HG02885 (cell line): Measurements from ENCODE around the gene CYLD.

ENCODE experiments used
- ATAC-seq: cut with Tn5 transposase; IDR thresholded peaks from one replicate; pipeline ENCODE4 v1.9.1; 2021; ENCODE audit warnings: mild to moderate bottlenecking; ENCODE audit not compliant: unreplicated experiment, poor library complexity

The CYLD gene

GRCh38 chr16:50774960-50775359 lies 33.1 kb downstream of the CYLD start:
- no peak for ATAC-seq

GRCh38 chr16:50776037-50776436 lies 34.2 kb downstream of the CYLD start:
- no peak for ATAC-seq

GRCh38 chr16:50778284-50779163 lies 36.6 kb downstream of the CYLD start:
- no peak for ATAC-seq

- no peak for ATAC-seq
Observed at GRCh38 chr16:50781043-50781442, 39.2 kb downstream of the CYLD start.

- ATAC-seq = no peak
Observed at GRCh38 chr16:50781518-50781917, 39.6 kb downstream of the CYLD start.

- no peak for ATAC-seq
Observed at GRCh38 chr16:50789757-50790156, 47.9 kb downstream of the CYLD start.

GRCh38 chr16:50791522-50791921 lies 49.6 kb downstream of the CYLD start:
- no peak for ATAC-seq

GRCh38 chr16:50796829-50797228 lies 54.9 kb downstream of the CYLD start:
- ATAC-seq = no peak

- ATAC-seq = no peak
Observed at GRCh38 chr16:50797456-50797855, 55.6 kb downstream of the CYLD start.

- no peak for ATAC-seq
Observed at GRCh38 chr16:50800074-50800473, 58.2 kb downstream of the CYLD start.

GRCh38 chr16:50801036-50801435 lies 59.1 kb downstream of the CYLD start:
- ATAC-seq = no peak

GRCh38 chr16:50802000-50802399 lies 60.1 kb downstream of the CYLD start:
- no peak for ATAC-seq

- ATAC-seq = no peak
Observed at GRCh38 chr16:50802961-50803360, 61.1 kb downstream of the CYLD start.

- ATAC-seq = no peak
Observed at GRCh38 chr16:50804290-50804907, 62.5 kb downstream of the CYLD start.

GRCh38 chr16:50806099-50807062 lies 64.5 kb downstream of the CYLD start:
- ATAC-seq = peak; percentile 90

- no peak for ATAC-seq
Observed at GRCh38 chr16:50808929-50809538, 67.1 kb downstream of the CYLD start.

- peak; percentile 56 for ATAC-seq
Observed at GRCh38 chr16:50809561-50809960, 67.7 kb downstream of the CYLD start.

- no peak for ATAC-seq
Observed at GRCh38 chr16:50810241-50810965, 68.5 kb downstream of the CYLD start.

GRCh38 chr16:50812046-50812445 lies 70.2 kb downstream of the CYLD start:
- ATAC-seq = no peak
